GM12875 (cell line): ENCODE measurements around the gene DOHH.
A peak's percentile ranks its signal among the peaks of the same experiment; 100 is the strongest.

Experiments used
- H3K4me3 ChIP-seq: one replicate; pipeline ENCODE4 v1.5.1; 2011; ENCODE audit warnings: low read depth, low read length, control low read depth
- TF ChIP-seq, protein P1 (sequence below): IDR thresholded peaks from 2 replicates; pipeline ENCODE4 v1.5.1; 2011; ENCODE audit warnings: low read depth, mild to moderate bottlenecking, control low read depth, inconsistent platforms, low read length, moderate library complexity, borderline replicate concordance; ENCODE audit not compliant: insufficient read depth

DOHH gene

DNA sequence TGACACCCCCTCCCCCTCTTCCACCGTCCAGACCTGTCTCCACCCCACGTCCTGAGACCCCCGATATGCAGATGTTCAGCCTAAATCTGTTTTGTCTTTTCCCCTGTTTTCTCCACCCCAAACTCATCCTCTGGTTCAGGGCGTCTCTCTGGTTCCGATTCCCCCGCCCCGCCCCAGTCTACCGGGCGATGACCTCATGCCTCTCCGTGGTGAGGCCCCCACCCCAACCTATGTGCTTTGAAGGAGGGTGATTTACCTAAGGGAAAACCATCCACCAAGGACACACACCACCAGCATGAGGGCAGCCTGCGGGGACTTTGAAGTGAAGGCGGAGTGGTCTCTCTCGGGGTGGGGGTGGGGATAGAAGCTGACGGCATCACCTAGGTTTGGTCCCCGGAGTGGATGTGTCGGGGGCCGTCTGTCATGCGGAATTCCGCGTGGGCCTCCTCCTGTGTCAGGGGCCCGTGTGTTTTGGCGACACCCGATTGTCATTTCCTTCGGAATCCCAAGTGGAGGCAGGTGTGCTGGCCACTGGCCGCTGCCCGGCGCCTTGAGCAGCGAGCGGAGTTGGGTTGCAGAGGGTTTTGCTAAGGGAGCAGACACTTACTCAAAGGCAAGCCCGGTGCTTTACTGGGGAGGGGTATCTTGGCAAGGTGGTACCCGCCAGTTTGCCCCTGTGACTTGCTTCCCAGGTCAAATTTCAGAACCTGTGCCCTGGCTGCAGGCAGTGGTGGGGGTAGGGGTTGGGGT is 7.1 kb upstream of the DOHH start:
- H3K4me3 ChIP-seq, result peak overlapping the region; percentile 85
- TF ChIP-seq, protein P1, sequence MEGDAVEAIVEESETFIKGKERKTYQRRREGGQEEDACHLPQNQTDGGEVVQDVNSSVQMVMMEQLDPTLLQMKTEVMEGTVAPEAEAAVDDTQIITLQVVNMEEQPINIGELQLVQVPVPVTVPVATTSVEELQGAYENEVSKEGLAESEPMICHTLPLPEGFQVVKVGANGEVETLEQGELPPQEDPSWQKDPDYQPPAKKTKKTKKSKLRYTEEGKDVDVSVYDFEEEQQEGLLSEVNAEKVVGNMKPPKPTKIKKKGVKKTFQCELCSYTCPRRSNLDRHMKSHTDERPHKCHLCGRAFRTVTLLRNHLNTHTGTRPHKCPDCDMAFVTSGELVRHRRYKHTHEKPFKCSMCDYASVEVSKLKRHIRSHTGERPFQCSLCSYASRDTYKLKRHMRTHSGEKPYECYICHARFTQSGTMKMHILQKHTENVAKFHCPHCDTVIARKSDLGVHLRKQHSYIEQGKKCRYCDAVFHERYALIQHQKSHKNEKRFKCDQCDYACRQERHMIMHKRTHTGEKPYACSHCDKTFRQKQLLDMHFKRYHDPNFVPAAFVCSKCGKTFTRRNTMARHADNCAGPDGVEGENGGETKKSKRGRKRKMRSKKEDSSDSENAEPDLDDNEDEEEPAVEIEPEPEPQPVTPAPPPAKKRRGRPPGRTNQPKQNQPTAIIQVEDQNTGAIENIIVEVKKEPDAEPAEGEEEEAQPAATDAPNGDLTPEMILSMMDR, result no peak

DNA sequence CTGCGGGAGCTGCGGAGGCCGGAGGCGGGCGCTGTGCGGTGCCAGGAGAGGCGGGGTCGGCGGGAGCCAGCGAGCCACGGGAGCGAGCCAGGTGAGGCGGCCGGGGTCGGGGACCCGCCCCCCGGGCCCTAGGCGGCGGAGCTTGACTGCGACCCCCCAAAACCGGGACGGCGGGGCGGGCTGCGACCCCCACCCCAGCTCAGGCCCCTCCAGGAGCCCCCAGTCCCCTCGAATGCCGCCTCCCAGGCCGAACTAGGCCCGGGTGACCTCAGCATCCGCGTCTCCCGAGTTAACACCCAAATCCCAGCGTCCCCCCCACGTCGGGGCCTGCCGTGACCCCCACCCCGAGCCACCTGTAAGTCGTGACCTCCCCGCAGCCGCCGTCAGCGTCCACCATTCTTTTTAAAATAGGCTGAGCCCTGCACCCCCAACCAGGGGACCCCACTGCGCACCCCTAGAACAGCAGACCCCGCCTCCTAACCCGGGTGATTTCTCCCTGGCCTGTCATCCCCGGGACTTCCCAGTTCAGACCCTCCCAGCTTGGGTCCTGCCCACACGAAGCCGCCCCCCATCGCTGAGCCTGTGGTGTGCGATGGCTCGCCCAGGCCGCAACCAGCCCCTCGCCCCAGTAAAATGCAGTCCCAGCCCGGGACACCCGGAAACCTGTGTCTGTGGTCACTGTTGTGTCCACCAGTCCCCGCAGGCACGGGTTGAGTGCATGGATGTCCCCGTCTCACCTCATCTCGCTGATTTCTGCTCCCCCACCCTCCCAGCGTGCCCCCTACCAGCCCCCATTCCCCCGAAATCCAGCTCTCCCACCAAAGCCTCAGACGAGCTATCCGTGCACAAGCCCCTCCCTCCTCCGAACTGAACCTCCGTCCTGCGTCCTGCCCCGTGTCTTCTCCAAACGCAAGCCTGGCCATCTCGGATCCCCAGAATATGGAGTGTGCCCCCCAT is 6.2 kb upstream of the DOHH start:
- H3K4me3 ChIP-seq, result peak overlapping the region; percentile 85
- TF ChIP-seq, protein P1, result no peak

DNA sequence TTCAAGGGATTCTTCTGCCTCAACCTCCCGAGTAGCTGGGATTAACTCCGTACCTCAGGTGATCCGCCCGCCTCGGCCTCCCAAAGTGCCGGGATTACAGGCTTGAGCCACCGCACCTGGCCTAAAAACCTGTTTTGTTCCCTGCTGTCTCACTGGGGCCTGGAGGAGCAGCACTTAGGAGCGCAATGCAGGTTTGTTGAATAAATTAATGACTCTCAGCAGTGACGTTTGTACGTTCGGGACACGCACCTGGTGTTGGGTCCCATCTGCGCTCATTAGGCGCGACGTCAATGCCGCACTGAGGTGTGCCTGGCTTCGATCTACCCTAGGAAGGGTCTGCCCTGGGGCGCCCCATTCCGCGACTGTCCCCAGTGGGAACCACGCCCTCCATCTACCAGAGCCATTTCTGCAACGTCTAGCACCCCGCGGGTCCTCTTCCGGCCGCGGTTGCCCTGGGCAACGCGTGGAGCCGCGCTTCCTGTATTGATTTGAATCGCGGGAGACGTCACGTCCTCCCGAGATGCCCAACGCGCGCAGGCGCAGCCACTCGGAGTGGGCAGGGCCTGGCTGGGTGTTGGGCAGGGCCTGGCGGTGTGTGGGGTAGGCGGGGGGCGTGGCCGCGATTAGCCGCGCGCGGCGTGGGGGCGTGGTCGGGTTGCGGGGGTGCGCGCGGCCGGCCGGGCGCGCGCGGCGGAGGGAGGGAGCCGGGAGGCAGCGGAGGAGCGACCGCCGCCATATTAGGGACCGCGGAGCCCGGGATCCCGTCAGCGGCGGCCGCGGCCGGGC is 5.3 kb upstream of the DOHH start, which contains the start of gene FZR1:
Gene FZR1, plus strand, starts transcription at position 714 of the 786 bp plus-strand sequence. CDS start 16,679 bp downstream, outside the sequence.
- peak within 1 kb of the TSS; percentile 86 for H3K4me3 ChIP-seq
- TF ChIP-seq, protein P1, result 0 out of 2 replicates have a peak, but pooled peaks have one; percentile 3

DNA sequence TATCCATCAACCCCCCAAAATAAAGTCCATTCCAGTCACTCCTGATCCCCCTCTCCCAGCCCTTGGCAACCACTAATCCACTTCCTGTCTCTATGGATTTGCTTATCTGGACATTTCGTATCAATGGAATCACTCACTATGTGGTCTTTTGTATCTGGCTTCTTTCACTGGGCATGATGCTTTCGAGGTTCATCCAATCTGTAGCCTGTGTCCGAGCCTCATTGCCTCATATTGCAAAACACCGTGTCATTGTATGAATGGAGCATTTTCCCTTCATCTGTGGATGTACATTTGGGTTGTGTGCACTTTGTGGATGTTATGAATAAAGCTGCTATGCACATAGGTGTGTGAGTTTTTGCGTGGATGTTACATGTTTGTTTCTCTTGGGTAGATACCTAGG is 4.3 kb upstream of the DOHH start:
- TF ChIP-seq, protein P1, result no peak
- no peak overlapping the region for H3K4me3 ChIP-seq

DNA sequence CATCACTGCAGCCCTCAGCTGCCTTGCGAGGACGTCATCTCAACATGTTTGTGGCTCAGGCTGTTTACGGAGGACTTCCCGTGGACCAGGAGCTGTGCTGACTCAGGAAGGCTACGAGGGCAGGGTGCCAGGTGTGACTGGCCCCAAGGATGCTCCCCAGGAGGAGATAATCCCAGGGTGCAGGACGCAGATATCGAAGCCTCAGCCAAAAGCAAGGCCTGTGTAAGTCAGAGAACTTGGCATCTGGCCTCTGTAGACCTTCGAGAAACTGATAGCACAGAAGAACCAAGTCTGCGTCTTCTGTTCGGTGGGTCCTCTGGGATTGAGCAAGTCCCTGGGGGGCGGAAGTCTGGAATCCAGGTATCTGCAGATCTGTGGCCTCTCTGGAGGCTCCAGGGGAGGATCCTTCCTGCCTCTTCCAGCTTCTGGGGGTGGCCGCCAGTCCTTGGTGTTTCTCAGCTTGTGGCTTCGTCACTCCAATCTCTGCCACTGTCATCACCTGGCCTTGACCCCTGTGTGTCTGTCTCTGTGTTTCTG is 2.6 kb upstream of the DOHH start:
- TF ChIP-seq, protein P1, result no peak
- H3K4me3 ChIP-seq, result no peak overlapping the region

DNA sequence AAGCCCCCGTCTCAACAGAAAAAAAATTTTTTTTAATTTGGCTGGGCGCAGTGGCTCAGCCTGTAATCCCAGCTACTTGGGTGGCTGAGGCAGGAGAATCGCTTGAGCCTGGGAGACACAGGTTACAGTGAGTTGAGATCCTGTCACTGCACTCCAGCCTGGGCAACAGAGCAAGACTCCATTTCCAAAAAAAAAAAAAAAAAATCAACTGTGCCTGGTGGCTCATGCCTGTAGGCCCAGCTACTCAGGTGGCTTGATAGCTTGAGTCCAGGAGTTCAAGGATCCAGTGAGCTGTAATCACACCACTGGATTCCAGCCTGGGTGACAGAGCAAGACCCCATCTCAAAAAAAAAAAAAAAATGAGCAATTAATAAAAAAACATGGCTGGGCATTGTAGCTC is 1.3 kb upstream of the DOHH start:
- H3K4me3 ChIP-seq, result no peak overlapping the region
- TF ChIP-seq, protein P1, result no peak
